HUES6 (cell line): Measurements from ENCODE around the gene VPS52.
A peak's percentile ranks its signal among the peaks of the same experiment; 100 is the strongest.
"Not testable (repeated sequence)": the region's sequence is repeated elsewhere in the genome, so short reads cannot be mapped to it uniquely, and the experiment has no call there.

Source experiments
- H3K27ac ChIP-seq: 2 replicates; pipeline ENCODE4 v1.7.0; 2013; ENCODE audit warnings: low read depth, mild to moderate bottlenecking, low read length, inconsistent platforms
- H3K27me3 ChIP-seq: 2 replicates; pipeline ENCODE4 v1.6.1; 2013; ENCODE audit warnings: low read length; ENCODE audit not compliant: control insufficient read depth, insufficient read depth
- H3K36me3 ChIP-seq: 2 replicates; pipeline ENCODE4 v1.6.1; 2013; ENCODE audit warnings: low read length; ENCODE audit not compliant: control insufficient read depth, insufficient read depth
- H3K4me1 ChIP-seq: 2 replicates; pipeline ENCODE4 v1.6.1; 2013; ENCODE audit warnings: low read length; ENCODE audit not compliant: control insufficient read depth, insufficient read depth
- H3K4me3 ChIP-seq: 2 replicates; pipeline ENCODE4 v1.5.1; 2013; ENCODE audit warnings: low read depth, low read length
- H3K9ac ChIP-seq: one replicate; pipeline ENCODE4 v1.6.1; 2013; ENCODE audit warnings: mild to moderate bottlenecking, low read length
- H3K9me3 ChIP-seq: 2 replicates; pipeline ENCODE4 v1.6.1; 2013; ENCODE audit warnings: low read depth, low read length; ENCODE audit not compliant: control insufficient read depth, insufficient read depth

Gene VPS52

DNA sequence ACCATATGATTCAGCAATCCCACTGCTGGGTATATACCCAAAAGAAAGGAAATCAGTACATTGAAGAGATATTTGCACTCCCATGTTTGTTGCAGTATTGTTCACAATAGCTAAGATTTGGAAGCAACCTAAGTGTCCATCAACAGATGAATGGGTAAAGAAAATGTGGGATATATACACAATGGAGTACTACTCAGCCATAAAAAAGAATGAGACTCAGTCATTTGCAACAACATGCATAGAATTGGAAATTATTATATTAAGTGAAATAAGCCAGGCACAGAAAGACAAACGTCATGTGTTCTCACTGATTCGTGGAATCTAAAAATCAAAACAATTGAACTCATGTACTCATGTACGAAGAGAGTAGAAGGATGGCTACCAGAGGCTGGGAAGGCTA is 9.2 kb downstream of the VPS52 start:
- H3K36me3 ChIP-seq, result peaks cover 62% of the 10 kb centered on the region

GRCh38 chr6:33259032-33259431 is 12.6 kb downstream of the VPS52 start:
- Histone ChIP-seq H3K27ac (no peak overlapping the region), H3K4me3 (no peak overlapping the region), H3K4me1 (no peaks in the 10 kb centered on the region), H3K27me3 (no peaks in the 10 kb centered on the region), H3K9ac (no peak overlapping the region), H3K36me3 (peaks cover 35% of the 10 kb centered on the region), H3K9me3 (no peaks in the 10 kb centered on the region)

More for the DNA sequence above, 9.2 kb downstream of the VPS52 start:
- H3K9me3 ChIP-seq, H3K4me3 ChIP-seq, H3K9ac ChIP-seq, H3K27me3 ChIP-seq, H3K27ac ChIP-seq, H3K4me1 ChIP-seq: not testable (repeated sequence)

DNA sequence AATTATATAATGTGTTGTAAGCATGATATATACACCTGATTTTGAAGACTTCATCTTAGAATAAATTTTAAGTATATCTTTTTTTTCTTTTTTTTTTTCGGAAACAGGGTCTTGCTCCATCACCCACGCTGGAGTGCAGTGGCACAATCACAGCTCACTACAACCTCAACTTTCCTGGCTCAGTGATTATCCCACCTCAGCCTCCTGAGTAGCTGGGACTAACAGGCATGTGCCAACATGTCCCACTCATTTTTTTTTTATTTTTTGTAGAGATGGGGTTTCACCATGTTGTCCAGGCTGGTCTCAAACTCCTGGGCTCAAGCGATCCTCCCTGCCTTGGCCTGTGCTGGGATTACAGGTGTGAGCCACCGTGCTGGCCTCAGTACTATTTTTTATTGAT is 17.1 kb downstream of the VPS52 start:
- H3K9me3 ChIP-seq, result no peaks in the 10 kb centered on the region
- no peak overlapping the region for H3K9ac ChIP-seq
- H3K4me3 ChIP-seq, result no peak overlapping the region
- peaks cover 5% of the 10 kb centered on the region; the same call in 1 of the 2 replicates for H3K4me1 ChIP-seq
- H3K27ac ChIP-seq, result no peak overlapping the region
- H3K36me3 ChIP-seq, result peaks cover 18% of the 10 kb centered on the region
- no peaks in the 10 kb centered on the region for H3K27me3 ChIP-seq

DNA sequence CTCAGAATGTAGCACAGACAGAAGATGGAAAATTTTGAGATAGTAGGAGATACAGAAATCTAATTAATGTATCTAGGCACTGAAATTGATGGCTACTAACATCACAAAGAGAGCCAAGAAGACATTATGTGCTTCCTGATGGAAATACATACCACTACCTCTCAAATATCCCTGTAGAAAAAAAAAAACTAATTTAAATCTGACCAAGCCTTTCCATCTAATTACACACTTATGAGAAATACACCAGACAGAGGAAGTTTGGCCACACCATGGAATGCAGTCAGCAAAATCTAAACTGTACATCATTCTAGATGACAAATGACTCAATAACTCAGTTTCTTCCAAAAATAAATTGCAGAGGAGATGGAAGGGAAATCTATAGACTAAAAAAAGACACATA is 18.9 kb downstream of the VPS52 start:
- H3K27me3 ChIP-seq, result peaks cover 8% of the 10 kb centered on the region

GRCh38 chr6:33251395-33252012 is 20.2 kb downstream of the VPS52 start:
- no peak overlapping the region for H3K27ac ChIP-seq

More for the DNA sequence above, 18.9 kb downstream of the VPS52 start:
- no peak overlapping the region for H3K9ac ChIP-seq
- no peaks in the 10 kb centered on the region for H3K9me3 ChIP-seq
- peaks cover 15% of the 10 kb centered on the region for H3K36me3 ChIP-seq
- no peak overlapping the region for H3K27ac ChIP-seq
- peaks cover 15% of the 10 kb centered on the region for H3K4me1 ChIP-seq
- H3K4me3 ChIP-seq, result no peak overlapping the region

GRCh38 chr6:33250731-33251130 is 20.9 kb downstream of the VPS52 start:
- peaks cover 9% of the 10 kb centered on the region; the same call in 1 of the 2 replicates for H3K36me3 ChIP-seq
- no peak overlapping the region for H3K27ac ChIP-seq
- peaks cover 26% of the 10 kb centered on the region for H3K27me3 ChIP-seq
- H3K4me3 ChIP-seq, result no peak overlapping the region
- H3K4me1 ChIP-seq, result peaks cover 15% of the 10 kb centered on the region
- no peaks in the 10 kb centered on the region for H3K9me3 ChIP-seq
- no peak overlapping the region for H3K9ac ChIP-seq

More at GRCh38 chr6:33251395-33252012, 20.2 kb downstream of the VPS52 start:
- Histone ChIP-seq H3K9ac (no peak overlapping the region), H3K36me3 (peaks cover 9% of the 10 kb centered on the region; the same call in 1 of the 2 replicates), H3K4me3 (no peak overlapping the region), H3K9me3 (no peaks in the 10 kb centered on the region), H3K4me1 (peaks cover 15% of the 10 kb centered on the region), H3K27me3 (peaks cover 18% of the 10 kb centered on the region)

- H3K27me3 ChIP-seq, result peaks cover 28% of the 10 kb centered on the region
- peak overlapping the region; percentile 75 for H3K4me3 ChIP-seq
- peaks cover 15% of the 10 kb centered on the region for H3K4me1 ChIP-seq
- H3K9me3 ChIP-seq, result no peaks in the 10 kb centered on the region
- peak overlapping the region; percentile 80 for H3K9ac ChIP-seq
- H3K36me3 ChIP-seq, result peaks cover 9% of the 10 kb centered on the region; the same call in 1 of the 2 replicates
- H3K27ac ChIP-seq, result no peak overlapping the region
Observed at GRCh38 chr6:33249732-33250630, 21.7 kb downstream of the VPS52 start.

DNA sequence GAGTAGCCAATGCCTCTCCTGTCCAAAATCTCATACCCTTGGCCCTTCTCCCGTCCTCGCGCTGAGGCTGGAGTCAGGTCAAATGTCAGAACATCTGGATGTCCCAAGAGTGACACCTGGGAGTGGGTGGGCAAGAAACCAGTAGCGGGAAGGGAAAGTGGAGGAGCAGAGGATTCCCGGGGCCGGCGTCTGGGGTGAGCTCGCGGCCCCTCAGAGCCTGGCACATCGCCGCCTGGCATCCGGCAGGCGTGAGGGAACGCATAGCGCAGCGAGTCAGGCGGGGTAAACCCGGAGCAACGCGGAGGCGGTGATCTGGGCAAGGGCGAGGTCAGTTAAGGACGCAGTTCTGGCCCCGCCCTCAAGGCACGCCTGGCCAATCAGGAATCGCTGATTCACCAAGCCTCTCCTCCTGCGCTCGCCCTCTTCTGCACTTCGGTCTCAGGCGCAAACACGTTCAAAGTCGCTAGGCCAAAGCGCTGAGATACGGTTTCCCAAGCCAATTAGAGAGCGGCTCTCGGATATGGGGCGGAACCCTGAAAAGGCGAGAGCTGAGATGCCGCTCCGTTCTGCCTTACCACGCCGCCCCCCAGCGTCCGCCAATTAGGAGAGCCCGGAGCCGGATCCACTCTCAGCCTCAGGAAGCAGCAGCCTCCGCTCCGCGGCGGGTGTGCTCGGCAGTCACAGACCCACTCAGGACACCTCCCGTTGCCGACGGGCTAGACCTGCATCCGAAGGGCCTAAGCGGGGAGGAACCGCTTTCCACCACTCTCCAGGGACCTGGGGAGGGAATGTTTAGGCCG is 22.5 kb downstream of the VPS52 start:
- Histone ChIP-seq H3K4me3 (peak overlapping the region; percentile 75), H3K27ac (no peak overlapping the region), H3K27me3 (peaks cover 28% of the 10 kb centered on the region), H3K9me3 (no peaks in the 10 kb centered on the region), H3K36me3 (peaks cover 9% of the 10 kb centered on the region; the same call in 1 of the 2 replicates), H3K4me1 (peaks cover 15% of the 10 kb centered on the region), H3K9ac (peak overlapping the region; percentile 80)

DNA sequence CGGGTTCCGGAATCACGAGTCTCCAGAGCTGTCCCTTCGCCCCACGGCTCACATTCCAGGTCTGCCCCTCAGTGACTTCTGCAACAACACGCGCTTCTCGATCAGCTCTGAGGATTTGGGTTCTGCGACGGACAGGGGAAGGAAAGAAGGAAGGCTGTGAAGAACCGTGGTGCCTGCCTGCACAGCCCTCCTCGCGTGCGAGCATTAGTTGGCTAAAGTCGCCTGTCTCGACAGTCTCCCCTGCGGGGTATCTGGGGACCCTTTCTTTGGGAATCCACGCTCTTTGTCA is 23.1 kb downstream of the VPS52 start:
- H3K27ac ChIP-seq, result no peak overlapping the region
- H3K9me3 ChIP-seq, result no peaks in the 10 kb centered on the region
- peaks cover 28% of the 10 kb centered on the region for H3K27me3 ChIP-seq
- peaks cover 9% of the 10 kb centered on the region; the same call in 1 of the 2 replicates for H3K36me3 ChIP-seq
- H3K4me1 ChIP-seq, result peaks cover 15% of the 10 kb centered on the region
- peak overlapping the region; percentile 75 for H3K4me3 ChIP-seq
- H3K9ac ChIP-seq, result peak overlapping the region; percentile 21

GRCh38 chr6:33247977-33248642 is 23.6 kb downstream of the VPS52 start:
- no peaks in the 10 kb centered on the region for H3K9me3 ChIP-seq
- H3K27ac ChIP-seq, result no peak overlapping the region
- peaks cover 15% of the 10 kb centered on the region for H3K4me1 ChIP-seq
- peak overlapping the region; percentile 21 for H3K9ac ChIP-seq
- peak overlapping the region; percentile 75 for H3K4me3 ChIP-seq
- peaks cover 9% of the 10 kb centered on the region; the same call in 1 of the 2 replicates for H3K36me3 ChIP-seq
- peaks cover 33% of the 10 kb centered on the region for H3K27me3 ChIP-seq
